ENCODE measurements around the gene NPBWR2.

Gene NPBWR2

GRCh38 chr20:64146936-64147477, 39.6 kb upstream of the NPBWR2 start:
- H3K27ac ChIP-seq = no peak overlapping the region
- TF ChIP-seq CTCF (IDR thresholded peaks at IDR 0.05) (no peak), ZFX (IDR thresholded peaks at IDR 0.05; ENCODE audit: borderline replicate concordance) (no peak)

DNA sequence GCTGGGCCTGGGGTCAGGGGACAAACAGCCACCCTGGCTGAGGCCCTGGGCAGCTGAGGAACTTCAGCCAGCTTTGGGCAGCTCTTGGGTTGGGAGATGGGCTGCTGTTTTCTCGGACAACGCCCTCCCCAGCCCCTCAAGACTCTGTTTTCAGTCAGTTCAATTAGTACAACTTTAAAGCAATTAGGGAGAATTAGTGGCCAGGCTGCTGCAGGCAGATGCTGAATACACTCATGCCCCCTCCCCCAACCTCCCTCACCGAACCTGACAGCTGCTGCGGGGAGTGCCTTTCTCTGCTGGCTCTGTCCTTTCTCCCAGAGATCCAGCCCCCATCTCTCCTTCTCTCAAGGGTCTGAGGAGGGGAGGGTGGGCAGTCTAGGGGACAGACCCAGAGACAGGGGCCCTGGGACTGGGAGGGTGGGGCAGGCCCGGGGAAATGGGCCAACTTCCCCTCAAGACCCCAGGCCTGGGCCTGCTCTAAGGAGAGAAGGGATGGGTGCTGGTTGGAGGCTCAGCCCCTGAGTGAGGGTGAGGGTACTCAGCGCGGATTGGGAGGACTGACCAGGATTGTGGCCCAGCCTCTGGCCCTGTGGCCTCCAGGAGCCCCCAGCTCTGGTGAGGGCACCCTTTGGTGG, 39.1 kb upstream of the NPBWR2 start:
- no peak overlapping the region for H3K27ac ChIP-seq
- TF ChIP-seq ZFX (IDR thresholded peaks at IDR 0.05; ENCODE audit: borderline replicate concordance) = no peak
- no peak for TF ChIP-seq CTCF (IDR thresholded peaks at IDR 0.05)

- no peak overlapping the region for H3K27ac ChIP-seq
- TF ChIP-seq CTCF (IDR thresholded peaks at IDR 0.05) = peak; percentile 49
- TF ChIP-seq ZFX (IDR thresholded peaks at IDR 0.05; ENCODE audit: borderline replicate concordance) = no peak
Observed at GRCh38 chr20:64145458-64146300, 38.3 kb upstream of the NPBWR2 start.

DNA sequence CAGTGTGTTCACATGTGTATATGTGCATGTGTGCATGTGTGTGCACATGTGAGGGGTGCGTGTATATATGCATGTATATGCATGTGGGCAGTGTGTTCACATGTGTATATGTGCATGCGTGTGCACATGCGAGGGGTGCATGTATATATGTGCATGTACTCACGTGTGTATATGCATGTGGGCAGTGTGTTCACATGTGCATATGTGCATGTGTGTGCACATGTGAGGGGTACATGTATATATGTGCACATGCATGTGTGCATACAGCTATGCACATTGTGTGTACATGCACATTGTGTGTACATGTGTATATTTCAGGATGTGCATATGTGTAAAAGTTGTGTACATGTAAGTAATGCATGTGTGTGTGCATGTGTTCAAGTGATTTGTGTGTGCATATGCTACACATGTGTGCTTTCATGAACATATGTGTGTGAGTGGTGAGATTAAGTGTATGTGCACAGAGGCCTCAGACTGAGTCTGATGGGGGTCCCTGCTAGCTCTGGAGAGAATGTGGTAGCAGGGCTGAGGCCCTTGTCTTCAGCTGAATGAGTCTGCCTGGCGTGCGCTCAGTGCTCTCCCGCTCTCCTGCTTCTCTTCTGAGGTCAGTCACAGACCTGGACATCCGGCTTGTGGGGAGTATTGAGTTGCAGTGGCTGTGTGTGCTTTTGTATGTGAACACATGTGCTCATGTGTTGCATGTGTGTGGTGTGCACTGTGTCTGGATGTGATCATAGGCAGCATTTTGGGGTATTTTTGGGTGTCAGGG, 37.0 kb upstream of the NPBWR2 start:
- TF ChIP-seq CTCF (IDR thresholded peaks at IDR 0.05) (no peak), ZFX (IDR thresholded peaks at IDR 0.05; ENCODE audit: borderline replicate concordance) (no peak)
- H3K27ac ChIP-seq = no peak overlapping the region

DNA sequence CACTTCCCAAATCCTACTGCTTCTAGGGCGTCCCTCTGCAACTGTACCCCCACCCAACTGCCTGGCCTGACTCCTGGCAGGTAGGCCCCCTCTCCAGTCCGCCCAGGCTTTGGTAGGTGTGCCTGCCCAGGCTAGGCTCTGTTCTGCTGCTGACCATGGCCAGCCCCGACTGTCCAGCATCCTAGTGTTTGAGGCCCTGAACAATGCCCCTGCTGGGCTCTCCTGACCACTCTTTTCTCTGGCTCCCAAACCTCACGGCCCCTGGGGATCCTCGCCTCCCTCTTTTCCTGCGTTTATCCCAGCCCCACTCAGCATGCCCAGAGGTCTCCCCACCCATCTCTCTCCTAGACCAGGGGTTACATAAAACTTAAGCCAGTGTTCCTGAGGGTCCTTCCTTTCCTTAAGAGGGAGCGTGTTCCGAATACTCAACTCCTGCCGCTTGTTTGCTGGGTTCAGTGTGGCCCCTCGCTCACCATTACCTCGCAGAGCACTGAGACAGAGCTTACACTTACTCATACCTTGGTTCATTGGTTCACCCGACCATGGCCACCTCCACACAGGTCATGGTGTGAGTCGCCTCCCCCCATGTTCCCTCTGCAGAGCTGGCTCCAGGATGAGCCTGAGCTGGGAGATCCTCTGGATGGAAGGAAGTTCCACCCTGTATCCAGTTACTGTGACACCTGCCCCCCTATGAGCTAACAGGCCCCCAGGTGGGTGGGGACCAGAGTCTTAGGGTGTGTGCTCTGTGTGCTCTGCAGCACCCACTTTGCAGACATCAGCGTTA, 35.8 kb upstream of the NPBWR2 start:
- no peak for TF ChIP-seq CTCF (IDR thresholded peaks at IDR 0.05)
- no peak for TF ChIP-seq ZFX (IDR thresholded peaks at IDR 0.05; ENCODE audit: borderline replicate concordance)

GRCh38 chr20:64142590-64142989, 35.2 kb upstream of the NPBWR2 start:
- TF ChIP-seq CTCF (IDR thresholded peaks at IDR 0.05) (no peak), ZFX (IDR thresholded peaks at IDR 0.05; ENCODE audit: borderline replicate concordance) (no peak)
- no peak overlapping the region for H3K27ac ChIP-seq

More for the DNA sequence above, 35.8 kb upstream of the NPBWR2 start:
- no peak overlapping the region for H3K27ac ChIP-seq

Data from 22Rv1 (cell line).